NCI-H524 (cell line): ENCODE measurements around the gene CASP1.

Experiments used
- DNase-seq, 2 experiments: peaks; one replicate each; lab custom pipeline; 2025; lab: John Stamatoyannopoulos, UW

CASP1 gene

GRCh38 chr11:104984808-104985207 lies 50.1 kb downstream of the CASP1 start:
- DNase-seq, result no peak

- DNase-seq, result no peak
These were observed 55.1 kb downstream of the CASP1 start for GRCh38 chr11:104979839-104980238.
